Amniotic epithelial cell (primary cell): ENCODE measurements around the gene NOC4L.
"Not testable (repeated sequence)": the region's sequence is repeated elsewhere in the genome, so short reads cannot be mapped to it uniquely, and the experiment has no call there.

Experiments
- DNase-seq: peaks from one replicate; pipeline ENCODE4 v3.0.0-alpha.2; 2010; ENCODE audit warnings: low read depth

NOC4L gene

GRCh38 chr12:132123970-132124765 lies 20.1 kb upstream of the NOC4L start:
- no peak for DNase-seq

- no peak for DNase-seq
Measured at GRCh38 chr12:132124766-132125425, 19.4 kb upstream of the NOC4L start.

- no peak for DNase-seq
Measured at GRCh38 chr12:132125736-132126135, 18.5 kb upstream of the NOC4L start.

GRCh38 chr12:132127041-132127440 lies 17.2 kb upstream of the NOC4L start:
- no peak for DNase-seq

GRCh38 chr12:132129007-132129406 lies 15.2 kb upstream of the NOC4L start:
- DNase-seq, result no peak

GRCh38 chr12:132130690-132131089 lies 13.6 kb upstream of the NOC4L start:
- no peak for DNase-seq

DNA sequence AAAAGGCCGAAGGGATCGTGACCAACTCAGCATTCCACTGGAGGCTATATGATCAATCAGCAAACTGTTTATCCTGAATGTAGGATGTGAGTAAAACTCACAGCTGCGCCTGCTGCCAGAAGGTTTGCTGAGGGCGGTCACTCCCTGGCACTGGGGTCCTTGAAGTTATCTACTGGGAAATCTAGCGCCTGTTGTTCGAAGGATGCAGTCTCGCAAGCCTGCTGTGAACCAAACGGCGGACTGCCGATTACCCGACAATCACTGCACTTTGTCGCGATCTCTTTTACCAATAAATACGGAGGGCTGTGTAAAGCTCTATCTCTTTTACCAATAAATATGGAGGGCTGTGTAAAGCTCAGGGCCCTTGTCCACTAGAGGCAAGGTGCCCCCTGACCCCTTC lies 13.0 kb upstream of the NOC4L start:
- DNase-seq, result no peak

DNA sequence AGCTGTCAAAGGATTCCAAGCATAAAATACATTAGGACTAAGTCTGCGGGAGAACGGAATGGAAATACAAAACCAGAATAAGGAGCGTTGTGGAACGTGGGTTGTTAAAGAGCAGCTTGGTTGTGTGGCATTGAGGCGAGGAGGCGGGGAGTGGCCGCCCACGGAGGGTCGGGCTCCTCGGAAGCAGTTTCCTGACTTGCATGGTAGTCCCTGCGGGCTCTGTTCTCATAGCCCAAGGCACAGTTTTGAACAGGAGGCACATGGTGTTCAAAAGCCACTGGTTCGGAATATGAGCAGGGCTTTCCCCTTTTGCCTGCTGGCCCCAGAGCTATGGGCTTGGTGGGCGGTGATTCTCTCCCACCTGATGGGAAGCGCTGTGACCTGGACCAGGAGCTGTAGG lies 12.3 kb upstream of the NOC4L start:
- no peak for DNase-seq

DNA sequence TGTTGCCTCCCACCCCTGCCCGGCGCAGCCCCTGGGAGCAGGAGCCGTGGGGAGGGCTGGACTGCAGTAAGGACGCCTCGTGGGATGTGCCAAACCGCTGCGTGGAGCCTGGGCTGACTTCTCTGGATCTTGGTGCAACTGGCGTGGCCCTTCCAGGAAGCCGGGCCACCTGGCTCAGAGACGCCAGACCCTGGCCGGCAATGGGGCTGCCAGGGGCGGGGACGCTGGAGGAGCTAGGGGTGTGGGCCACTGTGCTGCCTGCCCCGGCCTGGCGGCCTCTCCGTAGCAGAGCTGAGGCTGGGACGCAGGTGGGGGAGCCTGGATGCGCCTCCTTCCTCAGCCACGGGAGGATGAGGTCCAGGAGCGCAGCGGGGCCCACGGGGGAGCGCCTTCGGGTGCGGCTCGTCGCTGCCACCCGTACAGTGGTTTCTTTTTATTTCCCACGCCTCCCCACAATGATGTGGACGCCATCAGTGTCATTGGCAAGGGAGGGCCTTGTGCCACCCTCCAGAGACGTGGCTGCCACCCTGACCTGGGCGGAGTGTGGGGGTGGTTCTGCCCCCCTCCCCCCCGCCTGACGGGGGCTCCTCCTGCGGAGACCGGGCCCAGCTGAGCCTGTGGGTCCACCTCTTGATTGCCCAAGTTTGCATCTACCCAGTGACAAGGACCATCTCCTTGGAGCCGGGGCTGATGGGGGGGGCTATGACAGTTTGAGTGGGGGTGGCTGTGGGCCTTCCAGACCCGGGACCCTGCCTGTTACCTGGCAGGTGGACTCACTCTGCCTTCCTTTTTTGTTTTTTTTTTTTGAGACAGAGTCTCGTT lies 11.4 kb upstream of the NOC4L start:
- DNase-seq, result no peak

DNA sequence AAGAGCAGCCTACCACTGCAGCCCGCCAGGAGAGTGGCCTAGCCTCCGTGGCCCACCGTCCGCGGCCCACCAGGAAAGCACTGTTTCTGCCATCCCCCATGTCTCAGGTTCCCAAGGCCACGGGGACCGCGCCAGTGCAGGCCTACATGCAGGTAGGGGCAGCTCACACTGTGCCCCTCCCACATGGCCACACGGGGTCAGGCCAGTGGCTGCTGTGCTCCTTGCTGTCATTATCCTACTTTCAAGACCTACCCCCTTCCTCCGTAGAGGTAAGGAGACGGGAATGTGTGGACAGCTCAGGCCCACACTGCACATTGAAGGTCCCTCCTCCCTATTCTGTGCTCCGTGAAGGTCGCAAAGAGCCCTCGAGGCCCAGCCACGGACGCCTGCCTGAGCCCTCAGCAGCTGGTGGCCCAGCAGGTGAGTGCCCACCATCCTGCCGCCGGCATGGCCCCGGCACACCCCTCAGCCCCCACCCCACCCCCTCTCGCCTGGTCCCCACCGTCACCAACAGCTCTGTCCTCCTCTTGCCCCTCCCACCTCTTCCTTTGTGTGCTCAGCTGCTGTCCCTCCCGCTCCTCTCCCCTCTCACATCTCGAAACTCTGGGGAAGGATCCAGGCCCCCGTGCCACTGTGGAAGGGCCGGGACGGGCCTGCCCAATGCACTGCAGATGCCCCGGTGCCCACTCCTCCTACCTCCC lies 10.2 kb upstream of the NOC4L start:
- no peak for DNase-seq

- DNase-seq, result not testable (repeated sequence)
Measured at GRCh38 chr12:132134653-132135183, 9.5 kb upstream of the NOC4L start.

- DNase-seq, result not testable (repeated sequence)
Measured at GRCh38 chr12:132136226-132136625, 8.0 kb upstream of the NOC4L start.

DNA sequence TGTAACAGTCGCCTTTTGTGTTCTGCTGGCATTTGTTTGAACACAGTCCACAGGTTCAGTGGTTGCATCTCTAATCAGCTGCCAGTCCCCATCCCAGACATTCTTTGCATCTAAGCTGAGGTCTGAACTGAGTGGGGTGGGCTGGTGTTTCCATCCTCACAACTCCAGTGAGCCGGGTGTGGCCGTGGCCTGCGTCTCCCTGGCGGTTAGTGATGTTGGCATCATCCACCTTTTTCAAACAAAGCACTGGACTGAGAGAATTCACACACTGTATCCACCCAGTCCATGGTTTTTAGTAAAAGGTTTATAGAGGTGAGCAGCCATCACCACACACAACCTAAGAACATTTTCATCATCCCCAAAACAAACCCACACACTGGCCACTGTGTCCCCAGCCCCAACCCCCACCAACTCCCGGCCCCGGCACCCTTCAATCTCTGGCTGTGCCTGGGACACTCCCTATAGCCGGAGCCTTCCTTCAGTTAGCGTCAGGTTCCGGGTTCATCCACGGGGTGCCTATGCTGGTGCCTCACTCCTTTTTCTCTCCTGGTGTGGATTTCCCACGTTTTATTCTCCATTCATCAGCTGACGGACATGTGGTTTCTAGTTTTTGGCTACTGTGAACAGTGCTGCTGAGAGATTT lies 6.7 kb upstream of the NOC4L start:
- no peak for DNase-seq

DNA sequence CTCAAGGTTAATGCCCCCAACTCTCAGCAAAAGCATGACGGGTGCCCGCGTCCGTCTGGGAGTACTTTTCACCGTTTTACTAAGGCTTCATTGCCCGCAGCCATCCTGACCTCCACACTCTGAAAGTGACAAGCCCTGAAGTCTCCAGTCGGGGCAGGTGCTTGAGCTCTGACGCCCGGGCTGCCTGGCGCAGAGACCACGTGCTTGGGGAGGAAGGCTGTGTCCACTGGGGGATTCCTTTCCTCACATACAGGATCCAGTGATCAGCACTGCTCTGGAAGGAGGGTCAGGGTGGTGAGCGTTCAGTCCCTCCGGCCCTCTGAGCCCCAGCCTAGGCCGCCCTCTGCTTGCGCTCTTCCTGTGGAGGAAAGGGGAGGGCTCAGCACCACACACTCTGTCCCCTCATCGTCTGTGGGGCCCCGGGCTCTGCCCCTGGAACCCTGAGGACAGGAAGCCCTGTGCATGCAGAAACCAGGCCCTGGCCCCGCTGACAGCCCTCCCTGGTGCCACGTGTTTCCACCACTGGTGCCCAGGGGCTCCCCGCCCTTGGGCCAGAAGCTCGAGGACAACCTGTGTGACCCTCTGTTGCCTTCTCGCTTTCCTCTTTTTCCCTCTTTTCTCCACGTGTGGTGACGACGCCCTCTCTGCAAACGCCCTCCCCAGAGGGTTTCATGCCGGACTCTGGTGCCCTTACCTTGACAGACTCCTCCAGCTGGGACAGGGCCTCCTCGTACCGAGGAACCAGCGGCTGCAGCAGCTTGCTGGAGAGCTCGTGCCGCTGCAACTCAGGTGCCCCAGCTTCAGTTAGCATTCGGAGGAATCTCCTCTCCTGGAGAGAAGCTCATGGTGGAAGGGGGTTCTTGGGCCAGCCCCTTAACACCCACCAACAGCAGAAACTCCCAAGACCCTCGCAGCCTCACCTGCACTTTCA lies 5.1 kb upstream of the NOC4L start:
- DNase-seq, result no peak

GRCh38 chr12:132139912-132140311 lies 4.3 kb upstream of the NOC4L start:
- DNase-seq, result no peak

DNA sequence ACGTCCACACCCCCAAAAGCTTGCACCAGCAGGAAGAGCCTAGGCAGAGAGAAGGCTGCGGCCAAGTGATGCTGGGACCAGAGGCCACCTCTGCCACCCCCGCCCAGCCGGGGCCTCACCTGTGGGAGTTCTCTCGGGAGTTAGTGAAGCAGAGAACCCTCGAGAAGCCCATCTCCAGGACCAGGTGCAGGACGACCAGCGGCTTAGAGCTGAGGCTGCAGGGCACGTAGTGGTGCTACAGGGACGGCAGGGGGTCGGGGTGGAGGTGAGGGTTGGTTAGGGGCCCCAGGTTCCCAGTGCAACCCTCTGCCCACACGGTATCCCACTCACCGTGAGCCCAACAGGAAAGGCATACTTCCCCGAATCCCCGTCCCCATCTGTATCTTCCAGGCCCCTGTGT lies 3.8 kb upstream of the NOC4L start:
- no peak for DNase-seq

DNA sequence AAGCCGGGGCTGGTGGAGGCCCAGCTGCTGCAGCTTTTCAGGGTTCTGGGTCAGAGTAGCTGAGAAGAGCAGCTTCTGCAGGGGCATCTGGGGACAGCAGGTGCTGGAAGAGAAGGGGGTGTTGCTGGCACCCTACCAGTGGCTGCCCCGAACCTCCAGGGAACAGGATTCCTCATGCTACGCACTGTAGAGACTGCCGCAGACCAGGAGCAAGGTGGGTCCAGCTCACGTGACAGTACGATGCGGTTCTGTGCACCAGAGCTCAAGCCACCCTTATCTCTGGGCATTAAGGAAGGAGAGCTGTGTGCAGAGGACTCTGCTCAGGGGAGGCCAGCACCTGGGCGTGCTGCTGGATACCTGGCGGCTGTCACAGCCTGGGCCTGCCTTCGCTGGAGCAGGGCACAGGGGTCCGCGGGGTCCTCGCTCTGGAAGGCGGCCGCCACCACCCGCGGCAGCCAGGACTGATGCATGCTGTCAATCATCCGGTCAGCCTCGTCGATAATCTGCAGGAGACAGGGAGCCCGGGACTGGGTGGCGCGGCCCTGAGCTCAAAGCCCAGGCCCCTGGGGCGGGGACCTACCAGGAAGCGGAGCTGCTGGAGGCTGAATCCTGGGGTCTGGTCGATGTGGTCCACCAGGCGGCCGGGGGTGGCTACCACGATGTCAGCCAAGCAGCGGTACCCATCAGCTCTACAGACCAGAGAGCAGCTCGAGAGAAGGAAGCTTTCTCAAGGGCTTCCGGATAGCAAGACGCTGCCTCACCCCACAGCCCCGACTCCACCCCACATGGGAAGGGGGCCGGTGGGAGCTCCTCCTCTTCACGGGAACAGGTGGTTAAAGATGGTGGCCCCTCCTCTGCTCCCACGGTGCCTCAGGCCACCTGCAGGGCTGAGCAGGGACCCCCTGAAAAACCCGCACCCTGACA lies 3.1 kb upstream of the NOC4L start:
- DNase-seq, result no peak

DNA sequence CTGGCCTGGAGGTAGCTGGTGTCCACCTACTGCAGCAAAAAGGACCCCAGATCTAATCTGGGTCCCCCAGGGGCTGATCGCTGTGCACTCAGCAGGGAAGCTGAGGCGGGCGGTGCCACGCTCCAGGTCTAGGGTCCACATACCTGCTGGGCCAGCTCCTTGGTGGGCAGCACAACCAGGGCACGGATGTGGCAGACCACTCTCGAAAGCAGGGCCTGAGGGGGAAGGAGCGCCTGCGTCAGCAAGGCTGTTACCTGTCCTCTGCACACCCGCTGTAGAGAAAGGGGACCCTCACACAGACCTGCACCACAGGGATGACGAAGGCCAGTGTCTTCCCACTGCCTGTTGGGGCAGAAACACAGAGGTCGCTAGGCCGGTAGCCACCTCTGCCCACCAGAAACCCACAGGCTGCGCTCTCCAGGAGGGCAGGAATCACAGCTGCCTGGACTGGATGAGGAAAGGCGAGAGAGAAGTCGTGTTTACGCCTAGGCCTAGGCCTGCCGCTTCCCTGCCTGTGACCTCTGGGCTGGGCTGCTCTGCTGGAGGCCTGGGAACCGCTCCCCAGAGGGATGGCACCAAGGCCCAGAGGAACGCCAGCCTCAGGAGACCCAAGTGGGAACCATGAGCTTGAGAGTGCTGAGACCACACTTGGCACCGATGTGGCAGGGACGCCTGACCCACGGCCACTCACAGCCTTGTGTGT lies 2.1 kb upstream of the NOC4L start:
- DNase-seq, result no peak
